SW 1271 (cell line): ENCODE data around the gene HACE1.
"Not testable (repeated sequence)": the region's sequence is repeated elsewhere in the genome, so short reads cannot be mapped to it uniquely, and the experiment has no call there.

Source experiments
- DNase-seq, 2 experiments: peaks; one replicate each; lab custom pipeline; 2025; lab: John Stamatoyannopoulos, UW

HACE1 gene

GRCh38 chr6:104859225-104860146 lies at the start of gene HACE1:
Gene HACE1 (minus strand): TSS chr6:104859919. CDS start chr6:104859642, 277 bp downstream.
- peak; percentile 67 to 81 for DNase-seq

GRCh38 chr6:104908888-104909525 lies 49.3 kb upstream of the HACE1 start:
- no peak for DNase-seq

- DNase-seq: no peak
Measured at GRCh38 chr6:104908031-104908887, 48.5 kb upstream of the HACE1 start.

GRCh38 chr6:104898893-104899292 lies 39.2 kb upstream of the HACE1 start:
- DNase-seq: not testable (repeated sequence)

GRCh38 chr6:104896914-104897313 lies 37.2 kb upstream of the HACE1 start:
- DNase-seq: peak in 1 of 2 experiments; percentile 25

GRCh38 chr6:104888066-104888465 lies 28.3 kb upstream of the HACE1 start:
- no peak for DNase-seq

GRCh38 chr6:104887350-104887749 lies 27.6 kb upstream of the HACE1 start:
- DNase-seq: no peak

GRCh38 chr6:104885518-104886043 lies 25.9 kb upstream of the HACE1 start:
- no peak for DNase-seq

- DNase-seq: no peak
Measured at GRCh38 chr6:104884867-104885517, 25.3 kb upstream of the HACE1 start.

GRCh38 chr6:104881964-104882668 lies 22.4 kb upstream of the HACE1 start:
- no peak for DNase-seq

GRCh38 chr6:104862456-104862855 lies 2.7 kb upstream of the HACE1 start:
- no peak for DNase-seq

- no peak for DNase-seq
Measured at GRCh38 chr6:104860221-104860620, 502 bp upstream of the HACE1 start.

GRCh38 chr6:104858642-104859041 lies 1.1 kb downstream of the HACE1 start:
- DNase-seq: no peak

- no peak for DNase-seq
Measured at GRCh38 chr6:104855507-104855906, 4.2 kb downstream of the HACE1 start.

- DNase-seq: not testable (repeated sequence)
Measured at GRCh38 chr6:104847721-104848120, 12.0 kb downstream of the HACE1 start.

- no peak for DNase-seq
Measured at GRCh38 chr6:104843229-104843628, 16.5 kb downstream of the HACE1 start.

GRCh38 chr6:104837158-104837557 lies 22.6 kb downstream of the HACE1 start:
- no peak for DNase-seq

- not testable (repeated sequence) for DNase-seq
Measured at GRCh38 chr6:104836479-104837020, 23.2 kb downstream of the HACE1 start.

- DNase-seq: no peak
Measured at GRCh38 chr6:104835782-104836181, 23.9 kb downstream of the HACE1 start.

GRCh38 chr6:104829183-104829958 lies 30.3 kb downstream of the HACE1 start:
- no peak for DNase-seq
